Measurements from ENCODE around the gene SBF2. TPM values are rescaled to one million over a fixed set of nuclear protein-coding genes. Genes with fewer than 3 reads are reported as not detected.

The SBF2 gene
- total RNA-seq, 1 donor from 2014 or later = 21.1 TPM

- no peak for DNase-seq (ENCODE audit: low read depth)
- Histone ChIP-seq H3K27me3 (ENCODE audit: control insufficient read depth, insufficient read depth, low read length) (no peaks in the 10 kb centered on the region), H3K36me3 (ENCODE audit: control insufficient read depth, insufficient read depth, low read length) (no peaks in the 10 kb centered on the region), H3K4me3 (ENCODE audit: low read depth, low read length) (no peak overlapping the region)
- no peak for TF ChIP-seq CTCF (IDR thresholded peaks at IDR 0.05; ENCODE audit: insufficient read depth, low read length, poor library complexity, severe bottlenecking)
Measured at GRCh38 chr11:10319702-10320558, 25.9 kb upstream of the SBF2 start.

GRCh38 chr11:10318527-10318802, 24.4 kb upstream of the SBF2 start:
- no peaks in the 10 kb centered on the region for H3K36me3 ChIP-seq (ENCODE audit: control insufficient read depth, insufficient read depth, low read length)
- no peak for DNase-seq (ENCODE audit: low read depth)

GRCh38 chr11:10317776-10318526, 23.9 kb upstream of the SBF2 start:
- H3K27me3 ChIP-seq (ENCODE audit: control insufficient read depth, insufficient read depth, low read length) = no peaks in the 10 kb centered on the region
- DNase-seq (ENCODE audit: low read depth) = no peak
- TF ChIP-seq CTCF (IDR thresholded peaks at IDR 0.05; ENCODE audit: insufficient read depth, low read length, poor library complexity, severe bottlenecking) = no peak
- H3K4me3 ChIP-seq (ENCODE audit: low read depth, low read length) = no peak overlapping the region
- no peaks in the 10 kb centered on the region for H3K36me3 ChIP-seq (ENCODE audit: control insufficient read depth, insufficient read depth, low read length)

More at GRCh38 chr11:10318527-10318802, 24.4 kb upstream of the SBF2 start:
- Histone ChIP-seq H3K4me3 (ENCODE audit: low read depth, low read length) (no peak overlapping the region), H3K27me3 (ENCODE audit: control insufficient read depth, insufficient read depth, low read length) (no peaks in the 10 kb centered on the region)
- TF ChIP-seq CTCF (IDR thresholded peaks at IDR 0.05; ENCODE audit: insufficient read depth, low read length, poor library complexity, severe bottlenecking) = no peak

GRCh38 chr11:10317151-10317755, 23.2 kb upstream of the SBF2 start:
- no peak for DNase-seq (ENCODE audit: low read depth)
- no peak for TF ChIP-seq CTCF (IDR thresholded peaks at IDR 0.05; ENCODE audit: insufficient read depth, low read length, poor library complexity, severe bottlenecking)
- H3K36me3 ChIP-seq (ENCODE audit: control insufficient read depth, insufficient read depth, low read length) = no peaks in the 10 kb centered on the region
- no peak overlapping the region for H3K4me3 ChIP-seq (ENCODE audit: low read depth, low read length)
- no peaks in the 10 kb centered on the region for H3K27me3 ChIP-seq (ENCODE audit: control insufficient read depth, insufficient read depth, low read length)

GRCh38 chr11:10315083-10315482, 21.1 kb upstream of the SBF2 start:
- Histone ChIP-seq H3K36me3 (ENCODE audit: control insufficient read depth, insufficient read depth, low read length) (no peaks in the 10 kb centered on the region), H3K4me3 (ENCODE audit: low read depth, low read length) (no peak overlapping the region), H3K27me3 (ENCODE audit: control insufficient read depth, insufficient read depth, low read length) (no peaks in the 10 kb centered on the region)
- DNase-seq (ENCODE audit: low read depth) = no peak
- TF ChIP-seq CTCF (IDR thresholded peaks at IDR 0.05; ENCODE audit: insufficient read depth, low read length, poor library complexity, severe bottlenecking) = no peak
